Neuronal stem cell (in vitro differentiated cells): ENCODE data around the gene LAMC3.

ENCODE experiments used
- DNase-seq: peaks from one replicate; pipeline ENCODE4 v3.0.0-alpha.2; 2013; ENCODE audit warnings: low spot score
- H2AFZ ChIP-seq: one replicate; pipeline ENCODE4 v1.6.1; 2013; ENCODE audit warnings: mild to moderate bottlenecking, low read length, inconsistent platforms
- H2AK5ac ChIP-seq: 2 replicates; pipeline ENCODE4 v1.6.1; 2013; ENCODE audit warnings: low read depth, mild to moderate bottlenecking, inconsistent platforms, low read length, moderate library complexity, mixed read lengths
- H2BK120ac ChIP-seq: 2 replicates; pipeline ENCODE4 v1.6.1; 2013; ENCODE audit warnings: low read depth, mild to moderate bottlenecking, inconsistent platforms, low read length, moderate library complexity, mixed read lengths
- H2BK12ac ChIP-seq: one replicate; pipeline ENCODE4 v1.6.1; 2013; ENCODE audit warnings: low read length, inconsistent platforms
- H2BK15ac ChIP-seq: 2 replicates; pipeline ENCODE4 v1.6.1; 2013; ENCODE audit warnings: mild to moderate bottlenecking, low read length, inconsistent platforms, mixed read lengths
- H2BK5ac ChIP-seq: one replicate; pipeline ENCODE4 v1.6.1; 2013; ENCODE audit warnings: inconsistent platforms, mild to moderate bottlenecking, low read length, moderate library complexity
- H3K14ac ChIP-seq: one replicate; pipeline ENCODE4 v1.6.1; 2013; ENCODE audit warnings: low read length, inconsistent platforms
- H3K18ac ChIP-seq: 2 replicates; pipeline ENCODE4 v1.6.1; 2013; ENCODE audit warnings: low read length, inconsistent platforms
- H3K23ac ChIP-seq: 2 replicates; pipeline ENCODE4 v1.6.1; 2013; ENCODE audit warnings: low read depth, mild to moderate bottlenecking, mixed read lengths, low read length, inconsistent platforms; ENCODE audit not compliant: poor library complexity
- H3K27ac ChIP-seq: replicated peaks from 3 replicates; pipeline ENCODE4 v1.5.1; 2013; ENCODE audit warnings: low read length, inconsistent platforms
- H3K27me3 ChIP-seq, 3 experiments: 2 replicates each; pipeline ENCODE4 v1.6.1; 2013; ENCODE audit warnings: low read length in 3 of 3, mild to moderate bottlenecking in 2 of 3, inconsistent platforms in 1 of 3, low read depth in 1 of 3, mixed read lengths in 1 of 3, moderate library complexity in 1 of 3; ENCODE audit not compliant: control insufficient read depth in 3 of 3, insufficient read depth in 3 of 3
- H3K36me3 ChIP-seq, 2 donors: replicated peaks in 1 of 2; 2 replicates each; pipeline ENCODE4 v1.6.1; 2013; ENCODE audit warnings: low read length in 2 of 2; ENCODE audit not compliant: control insufficient read depth in 2 of 2, insufficient read depth in 2 of 2
- H3K4ac ChIP-seq: 2 replicates; pipeline ENCODE4 v1.6.1; 2013; ENCODE audit warnings: inconsistent platforms, mild to moderate bottlenecking, low read length, moderate library complexity
- H3K4me1 ChIP-seq, 2 donors: 1 replicate in 1 of 2; 2 replicates in 1 of 2; pipeline ENCODE4 v1.6.1; 2013; ENCODE audit warnings: low read length in 2 of 2, low read depth in 1 of 2; ENCODE audit not compliant: control insufficient read depth in 2 of 2, insufficient read depth in 1 of 2
- H3K4me2 ChIP-seq: one replicate; pipeline ENCODE4 v1.6.1; 2013; ENCODE audit warnings: mild to moderate bottlenecking, low read length, inconsistent platforms; ENCODE audit not compliant: insufficient read depth, poor library complexity, severe bottlenecking
- H3K4me3 ChIP-seq, 2 donors: 2 replicates each; pipeline ENCODE4 v1.5.1; 2013; ENCODE audit warnings: low read length in 2 of 2, mild to moderate bottlenecking in 2 of 2, inconsistent platforms in 1 of 2, moderate library complexity in 1 of 2
- H3K79me1 ChIP-seq: one replicate; pipeline ENCODE4 v1.6.1; 2013; ENCODE audit warnings: low read depth, mild to moderate bottlenecking, inconsistent platforms, low read length, moderate library complexity
- H3K9ac ChIP-seq: one replicate; pipeline ENCODE4 v1.6.1; 2013; ENCODE audit warnings: mild to moderate bottlenecking, low read depth, low read length, inconsistent platforms; ENCODE audit not compliant: poor library complexity
- H3K9me3 ChIP-seq, 2 donors: replicated peaks in 1 of 2; 2 replicates each; pipeline versions ENCODE3 to v1.6.1; 2013; ENCODE audit warnings: low read length in 2 of 2, mild to moderate bottlenecking in 2 of 2, inconsistent platforms in 1 of 2, low read depth in 1 of 2, mixed read lengths in 1 of 2, moderate library complexity in 1 of 2; ENCODE audit not compliant: control insufficient read depth in 2 of 2, insufficient read depth in 1 of 2
- H4K8ac ChIP-seq: one replicate; pipeline ENCODE4 v1.6.1; 2013; ENCODE audit warnings: low read depth, mild to moderate bottlenecking, inconsistent platforms, low read length, moderate library complexity
- H4K91ac ChIP-seq: one replicate; pipeline ENCODE4 v1.6.1; 2013; ENCODE audit warnings: low read length, low read depth, mild to moderate bottlenecking, inconsistent platforms; ENCODE audit not compliant: poor library complexity
- WGBS, 2 donors: extraction: QIAGEN DNeasy Blood & Tissue Kit; methylation state at CpG; one replicate each; pipeline ENCODE4 v1.1.7; 2013; ENCODE audit warnings: missing lambda C conversion rate in 2 of 2, mixed read lengths in 1 of 2; ENCODE audit not compliant: insufficient read length in 2 of 2, insufficient replicate concordance in 1 of 2; ENCODE audit errors: extremely low coverage in 2 of 2; 5-methylcytosine and 5-hydroxymethylcytosine counted together

Gene LAMC3

GRCh38 chr9:130990306-130990977 is 18.5 kb upstream of the LAMC3 start:
- peaks cover 0 to 12% (median 0%) of the 10 kb centered on the region in 3 experiments for H3K27me3 ChIP-seq
- H4K8ac ChIP-seq, result no peak overlapping the region
- peak overlapping the region; percentile 78 for H3K14ac ChIP-seq
- peak overlapping the region; percentile 66 for H3K23ac ChIP-seq
- H3K36me3 ChIP-seq, result no peaks in the 10 kb centered on the region
- no peak overlapping the region for H2BK15ac ChIP-seq
- no peak overlapping the region for H3K4ac ChIP-seq
- no peak overlapping the region for H2BK12ac ChIP-seq
- H3K18ac ChIP-seq, result peak overlapping the region; percentile 76
- peak overlapping the region; percentile 60 for H2AK5ac ChIP-seq
- H3K4me2 ChIP-seq, result no peak overlapping the region
- H3K4me3 ChIP-seq, result peak overlapping the region in 1 of 2 donors; percentile 12
- H3K79me1 ChIP-seq, result peaks cover 3% of the 10 kb centered on the region
- no peak overlapping the region for H2BK5ac ChIP-seq
- H3K4me1 ChIP-seq, result peaks cover 5 to 38% of the 10 kb centered on the region in 2 donors
- H3K9ac ChIP-seq, result no peak overlapping the region
- no peak overlapping the region for H2BK120ac ChIP-seq
- H4K91ac ChIP-seq, result no peak overlapping the region
- H3K27ac ChIP-seq, result no peak overlapping the region
- H2AFZ ChIP-seq, result peak overlapping the region; percentile 71
- no peak for DNase-seq
- WGBS, 2 donors, result 100% methylated on average over 1 of the region's 23 CpGs; no CpG with 5 or more reads in 1 of the 2 donors
- H3K9me3 ChIP-seq, result no peaks in the 10 kb centered on the region

GRCh38 chr9:130990978-130991777 is 17.8 kb upstream of the LAMC3 start:
- DNase-seq, result no peak
- no peak overlapping the region for H3K4me2 ChIP-seq
- H3K4me1 ChIP-seq, result peaks cover 11 to 44% of the 10 kb centered on the region in 2 donors
- H3K36me3 ChIP-seq, result no peaks in the 10 kb centered on the region
- peaks cover 3% of the 10 kb centered on the region for H3K79me1 ChIP-seq
- H3K27ac ChIP-seq, result no peak overlapping the region
- no peaks in the 10 kb centered on the region for H3K9me3 ChIP-seq
- H3K23ac ChIP-seq, result peak overlapping the region; percentile 66
- peak overlapping the region; percentile 77 for H2AFZ ChIP-seq
- no peak overlapping the region for H3K9ac ChIP-seq
- H4K8ac ChIP-seq, result no peak overlapping the region
- no peak overlapping the region for H2BK5ac ChIP-seq
- H3K14ac ChIP-seq, result no peak overlapping the region
- H3K4ac ChIP-seq, result no peak overlapping the region
- no peak overlapping the region for H2BK12ac ChIP-seq
- no CpG with 5 or more reads among the region's 26 CpGs for WGBS, 2 donors
- H2AK5ac ChIP-seq, result peak overlapping the region; percentile 60
- peaks cover 0 to 14% (median 0%) of the 10 kb centered on the region in 3 experiments for H3K27me3 ChIP-seq
- no peak overlapping the region for H4K91ac ChIP-seq
- H3K4me3 ChIP-seq, result peak overlapping the region in 1 of 2 donors; percentile 1
- H3K18ac ChIP-seq, result peak overlapping the region; percentile 8
- H2BK15ac ChIP-seq, result no peak overlapping the region
- no peak overlapping the region for H2BK120ac ChIP-seq

- peak overlapping the region; percentile 87 for H2BK12ac ChIP-seq
- no peaks in the 10 kb centered on the region for H3K9me3 ChIP-seq
- no peak for DNase-seq
- WGBS, 2 donors, result no CpG with 5 or more reads among the region's 20 CpGs
- H3K27ac ChIP-seq, result no peak overlapping the region
- H3K79me1 ChIP-seq, result peaks cover 3% of the 10 kb centered on the region
- peak overlapping the region; percentile 77 for H2AFZ ChIP-seq
- H2AK5ac ChIP-seq, result peak overlapping the region; percentile 88
- H3K4me3 ChIP-seq, result peak overlapping the region in 1 of 2 donors; percentile 1
- H3K4me2 ChIP-seq, result no peak overlapping the region
- H3K4me1 ChIP-seq, result peaks cover 13 to 40% of the 10 kb centered on the region in 2 donors
- H3K18ac ChIP-seq, result peak overlapping the region; percentile 18
- H2BK15ac ChIP-seq, result peak overlapping the region; percentile 50
- peak overlapping the region; percentile 12 for H3K9ac ChIP-seq
- H2BK5ac ChIP-seq, result no peak overlapping the region
- H3K23ac ChIP-seq, result peak overlapping the region; percentile 66
- peaks cover 0 to 14% (median 0%) of the 10 kb centered on the region in 3 experiments for H3K27me3 ChIP-seq
- H3K14ac ChIP-seq, result peak overlapping the region; percentile 73
- no peaks in the 10 kb centered on the region for H3K36me3 ChIP-seq
- no peak overlapping the region for H4K8ac ChIP-seq
- no peak overlapping the region for H3K4ac ChIP-seq
- no peak overlapping the region for H4K91ac ChIP-seq
- H2BK120ac ChIP-seq, result peak overlapping the region; percentile 24
These were observed 16.9 kb upstream of the LAMC3 start for GRCh38 chr9:130991778-130992681.
